Fibroblast of mammary gland (primary cell): ENCODE results near the gene FXYD1.

Experiments used
- DNase-seq: peaks from one replicate; pipeline ENCODE4 v3.0.0-alpha.2; 2010; ENCODE audit warnings: low read depth
- H3K4me3 ChIP-seq: 2 replicates; pipeline ENCODE4 v1.5.1; 2011; ENCODE audit warnings: low read depth, mild to moderate bottlenecking, low read length, moderate library complexity; ENCODE audit not compliant: control insufficient read depth
- TF ChIP-seq, protein P1 (sequence below): conservative IDR thresholded peaks from 2 replicates; pipeline ENCODE4 v1.5.1; 2011; ENCODE audit warnings: low read depth, low read length, inconsistent platforms; ENCODE audit not compliant: control insufficient read depth, insufficient read depth

Gene FXYD1

DNA sequence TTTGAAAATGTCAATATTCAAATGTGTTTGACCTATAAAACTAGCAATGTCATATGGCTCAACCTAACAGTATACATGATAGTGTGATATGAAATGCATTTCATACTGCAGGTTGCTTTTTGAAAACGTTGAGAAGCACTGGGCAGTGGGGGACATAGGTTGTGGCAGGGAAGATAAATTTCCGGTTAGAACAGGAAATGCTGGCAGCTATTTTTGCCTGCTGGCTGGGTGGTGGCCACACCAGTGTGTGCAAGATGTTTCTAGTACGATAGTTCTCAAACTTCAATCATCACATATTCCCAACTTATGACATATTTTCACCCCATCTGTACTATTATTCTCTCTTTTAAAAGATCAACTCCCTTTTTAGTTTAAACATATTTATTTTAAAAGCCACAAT lies 33.1 kb downstream of the FXYD1 start:
- no peak for DNase-seq
- TF ChIP-seq, protein P1, sequence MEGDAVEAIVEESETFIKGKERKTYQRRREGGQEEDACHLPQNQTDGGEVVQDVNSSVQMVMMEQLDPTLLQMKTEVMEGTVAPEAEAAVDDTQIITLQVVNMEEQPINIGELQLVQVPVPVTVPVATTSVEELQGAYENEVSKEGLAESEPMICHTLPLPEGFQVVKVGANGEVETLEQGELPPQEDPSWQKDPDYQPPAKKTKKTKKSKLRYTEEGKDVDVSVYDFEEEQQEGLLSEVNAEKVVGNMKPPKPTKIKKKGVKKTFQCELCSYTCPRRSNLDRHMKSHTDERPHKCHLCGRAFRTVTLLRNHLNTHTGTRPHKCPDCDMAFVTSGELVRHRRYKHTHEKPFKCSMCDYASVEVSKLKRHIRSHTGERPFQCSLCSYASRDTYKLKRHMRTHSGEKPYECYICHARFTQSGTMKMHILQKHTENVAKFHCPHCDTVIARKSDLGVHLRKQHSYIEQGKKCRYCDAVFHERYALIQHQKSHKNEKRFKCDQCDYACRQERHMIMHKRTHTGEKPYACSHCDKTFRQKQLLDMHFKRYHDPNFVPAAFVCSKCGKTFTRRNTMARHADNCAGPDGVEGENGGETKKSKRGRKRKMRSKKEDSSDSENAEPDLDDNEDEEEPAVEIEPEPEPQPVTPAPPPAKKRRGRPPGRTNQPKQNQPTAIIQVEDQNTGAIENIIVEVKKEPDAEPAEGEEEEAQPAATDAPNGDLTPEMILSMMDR: no peak
- no peak overlapping the region for H3K4me3 ChIP-seq

DNA sequence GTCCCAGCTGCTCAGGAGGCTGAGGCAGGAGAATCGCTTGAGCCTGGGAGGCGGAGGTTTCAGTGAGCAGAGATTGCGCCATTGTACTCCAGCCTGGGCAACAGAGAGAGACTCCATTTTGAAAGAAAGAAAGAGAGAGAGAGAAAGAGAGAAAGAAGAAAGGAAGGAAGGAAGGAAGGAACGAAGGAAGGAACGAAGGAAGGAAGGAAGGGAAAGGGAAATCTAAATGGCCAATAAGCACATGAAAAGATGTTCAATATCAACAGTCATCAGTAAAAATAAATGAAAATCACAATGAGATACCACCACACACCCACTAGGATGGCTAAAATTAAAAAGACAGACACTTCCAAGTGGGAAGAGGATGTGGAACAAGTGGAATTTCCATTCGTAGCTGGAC lies 35.6 kb downstream of the FXYD1 start:
- no peak overlapping the region for H3K4me3 ChIP-seq
- TF ChIP-seq, protein P1: no peak
- DNase-seq: no peak

DNA sequence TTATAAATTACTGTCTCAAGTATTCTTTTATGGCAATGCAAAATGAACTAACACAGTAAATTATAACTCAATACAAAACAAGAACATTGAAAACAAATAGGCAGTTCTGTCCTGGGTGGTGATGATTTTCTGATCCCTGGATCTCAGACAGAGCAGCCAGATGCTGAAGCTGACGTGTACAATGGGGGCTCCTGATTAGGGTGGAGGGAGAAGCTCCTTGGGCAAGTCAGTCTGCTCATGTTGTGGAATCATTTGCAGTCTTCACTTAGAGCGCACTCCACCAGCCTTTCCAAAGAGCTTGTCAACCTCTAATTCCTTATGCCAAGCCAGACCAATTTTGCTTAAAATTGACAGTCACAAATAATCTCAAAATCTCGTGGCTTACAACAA lies 37.6 kb downstream of the FXYD1 start:
- H3K4me3 ChIP-seq: no peak overlapping the region
- TF ChIP-seq, protein P1: no peak
- DNase-seq: no peak

GRCh38 chr19:35177377-35178274 lies 39.0 kb downstream of the FXYD1 start:
- no peak for DNase-seq
- TF ChIP-seq, protein P1: no peak
- no peak overlapping the region for H3K4me3 ChIP-seq

DNA sequence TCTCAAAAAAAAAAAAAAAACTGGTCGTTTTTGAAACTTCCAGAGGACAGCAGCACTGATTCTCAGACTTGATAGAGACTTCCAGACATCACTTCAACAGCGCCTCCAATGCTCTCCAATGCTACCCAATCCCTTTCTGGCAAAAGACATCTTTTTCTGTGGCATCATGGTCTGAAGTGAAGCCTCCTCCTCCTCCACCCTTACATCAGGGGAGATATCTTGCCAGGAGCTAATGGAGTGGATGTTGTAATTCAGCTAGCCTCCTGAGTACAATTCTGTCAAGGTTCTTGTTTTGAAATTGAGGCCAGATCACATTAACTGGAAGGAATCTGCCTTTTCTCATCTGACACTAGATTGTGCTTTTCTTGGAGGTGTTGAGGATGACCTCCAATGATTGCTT lies 40.1 kb downstream of the FXYD1 start:
- TF ChIP-seq, protein P1: no peak
- peak; percentile 72 for DNase-seq
- no peak overlapping the region for H3K4me3 ChIP-seq

GRCh38 chr19:35179830-35180229 lies 41.2 kb downstream of the FXYD1 start:
- DNase-seq: no peak

More at GRCh38 chr19:35179830-35180229, 41.2 kb downstream of the FXYD1 start:
- TF ChIP-seq, protein P1: no peak
- H3K4me3 ChIP-seq: no peak overlapping the region
